OCI-LY7 (cell line): ENCODE data around the gene DEFB124.

Experiments used
- CTCF ChIP-seq: fragments of 200-600 bp; sonication (generic); conservative IDR thresholded peaks from 2 replicates; pipeline ENCODE4 v1.5.1; 2014; ENCODE audit warnings: mild to moderate bottlenecking, antibody characterized with exemption, low read length, moderate library complexity, mixed read lengths
- EZH2phosphoT487 ChIP-seq: fragments of 200-600 bp; sonication (generic); IDR thresholded peaks from 2 replicates; pipeline ENCODE4 v1.6.1; 2018; ENCODE audit warnings: low read depth, borderline replicate concordance, mild to moderate bottlenecking, mixed run types, antibody characterized with exemption, low read length, moderate library complexity, mixed read lengths

- TF ChIP-seq CTCF, result no peak
- no peak for TF ChIP-seq EZH2phosphoT487
Observed at GRCh38 chr20:31452575-31452974, 22.4 kb downstream of the DEFB124 start.
